Cardiac muscle cell (in vitro differentiated cells and primary cell): ENCODE results near the gene TGFBR3. TPM values are rescaled to one million over a fixed set of nuclear protein-coding genes. Genes with fewer than 3 reads are reported as not detected.

Source experiments
- DNase-seq, 2 donors: peaks; one replicate each; pipeline versions ENCODE4 v3.0.0 to v3.0.0-alpha.2; 2010 to 2017; ENCODE audit warnings: low read depth in 1 of 2, low spot score in 1 of 2
- H3K27ac ChIP-seq: fragments of 200-600 bp; sonication (generic); 2 replicates; pipeline ENCODE4 v1.5.1; 2016
- H3K27me3 ChIP-seq: fragments of 200-600 bp; sonication (generic); 2 replicates; pipeline ENCODE4 v1.6.0; 2016; ENCODE audit warnings: control low read depth
- H3K36me3 ChIP-seq: fragments of 200-600 bp; sonication (generic); 2 replicates; pipeline ENCODE4 v1.5.1; 2016; ENCODE audit warnings: control low read depth
- H3K4me1 ChIP-seq: fragments of 200-600 bp; sonication (generic); 2 replicates; pipeline ENCODE4 v1.8.1; 2017; ENCODE audit warnings: low read depth, mild to moderate bottlenecking, mixed run types
- H3K4me3 ChIP-seq: fragments of 200-600 bp; sonication (generic); 2 replicates; pipeline ENCODE4 v1.5.1; 2016; ENCODE audit warnings: mild to moderate bottlenecking
- H3K9me3 ChIP-seq: fragments of 200-600 bp; sonication (generic); 2 replicates; pipeline ENCODE4 v1.5.1; 2017; ENCODE audit warnings: low read depth, mild to moderate bottlenecking, control low read depth
- CTCF ChIP-seq: IDR thresholded peaks from 2 replicates; pipeline ENCODE4 v1.5.1; 2012; ENCODE audit warnings: low read depth, mild to moderate bottlenecking, low read length
- polyA plus RNA-seq: library from polyadenylated mRNA; unstranded; fragments of >200 nt; fragmentation: Nextera tagmentation; extraction: Ambion mirVana; gene quantifications from 2 replicates; pipeline ENCODE4 v1.2.1, GENCODE V29; 2016
- total RNA-seq: library from RNA; depleted of rRNA; stranded (reverse); fragments of >200 nt; gene quantifications from 2 replicates; pipeline ENCODE4 v1.2.3, GENCODE V29; 2016

TGFBR3 gene
- total and polyA plus RNA-seq, 2 experiments from 2014 or later: 10.3 to 11.8 TPM

GRCh38 chr1:91706140-91706957, 179.6 kb downstream of the TGFBR3 start:
- Histone ChIP-seq H3K4me3 (no peak overlapping the region), H3K36me3 (no peaks in the 10 kb centered on the region), H3K27me3 (no peaks in the 10 kb centered on the region), H3K4me1 (peaks cover 11% of the 10 kb centered on the region), H3K27ac (no peak overlapping the region), H3K9me3 (no peaks in the 10 kb centered on the region)
- no peak for DNase-seq
- TF ChIP-seq CTCF: no peak

- no peak overlapping the region for H3K27ac ChIP-seq
Observed at GRCh38 chr1:91704746-91705145, 181.2 kb downstream of the TGFBR3 start.

GRCh38 chr1:91703095-91703494, 182.9 kb downstream of the TGFBR3 start:
- TF ChIP-seq CTCF: no peak
- Histone ChIP-seq H3K4me1 (peaks cover 5% of the 10 kb centered on the region), H3K36me3 (no peaks in the 10 kb centered on the region), H3K27ac (no peak overlapping the region), H3K27me3 (no peaks in the 10 kb centered on the region), H3K9me3 (no peaks in the 10 kb centered on the region), H3K4me3 (no peak overlapping the region)
- DNase-seq: no peak

More at GRCh38 chr1:91704746-91705145, 181.2 kb downstream of the TGFBR3 start:
- Histone ChIP-seq H3K36me3 (no peaks in the 10 kb centered on the region), H3K9me3 (no peaks in the 10 kb centered on the region), H3K27me3 (no peaks in the 10 kb centered on the region), H3K4me3 (no peak overlapping the region), H3K4me1 (peaks cover 11% of the 10 kb centered on the region)
- TF ChIP-seq CTCF: no peak
- no peak for DNase-seq

GRCh38 chr1:91701472-91701869, 184.5 kb downstream of the TGFBR3 start:
- H3K9me3 ChIP-seq: no peaks in the 10 kb centered on the region
- H3K4me3 ChIP-seq: no peak overlapping the region
- no peak overlapping the region for H3K27ac ChIP-seq
- no peak for DNase-seq
- no peaks in the 10 kb centered on the region for H3K36me3 ChIP-seq
- TF ChIP-seq CTCF: no peak
- no peaks in the 10 kb centered on the region for H3K27me3 ChIP-seq
- H3K4me1 ChIP-seq: peaks cover 5% of the 10 kb centered on the region

GRCh38 chr1:91700771-91701471, 185.0 kb downstream of the TGFBR3 start:
- no peak for TF ChIP-seq CTCF
- Histone ChIP-seq H3K4me1 (peaks cover 5% of the 10 kb centered on the region), H3K27me3 (no peaks in the 10 kb centered on the region), H3K9me3 (no peaks in the 10 kb centered on the region), H3K4me3 (no peak overlapping the region), H3K27ac (no peak overlapping the region), H3K36me3 (no peaks in the 10 kb centered on the region)
- peak in 1 of 2 donors; percentile 61 for DNase-seq
